Stimulated activated CD4-positive, alpha-beta T cell treated with anti-CD3 and anti-CD28 coated beads, TNF-alpha, amount 100 ng/mL, for 48 hours (primary cell): ENCODE measurements around the gene SUN1.
A peak's percentile ranks its signal among the peaks of the same experiment; 100 is the strongest.

Experiments
- DNase-seq, 3 donors: peaks; one replicate each; pipeline ENCODE4 v3.0.0-alpha.2; 2020; ENCODE audit warnings: low read depth in 3 of 3

SUN1 gene

DNA sequence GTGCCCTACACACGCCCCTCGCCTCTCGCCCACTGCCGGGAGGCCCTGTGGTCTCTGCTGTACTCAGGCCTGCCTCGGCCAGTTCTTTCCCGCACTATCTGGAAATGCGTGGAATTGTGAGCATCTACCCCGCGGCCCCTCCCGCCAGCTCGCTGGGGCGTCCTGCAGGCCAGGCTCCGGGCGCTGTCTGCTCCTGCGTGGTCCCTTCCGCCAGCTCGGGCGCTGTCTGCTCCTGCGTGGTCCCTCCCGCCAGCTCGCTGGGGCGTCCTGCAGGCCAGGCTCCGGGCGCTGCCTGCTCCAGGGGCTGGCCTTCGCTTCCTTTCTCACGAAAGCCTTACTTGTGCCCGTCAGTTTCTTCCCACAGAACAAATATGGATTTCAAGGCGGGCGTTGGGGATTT lies 59.0 kb downstream of the SUN1 start:
- no peak for DNase-seq

DNA sequence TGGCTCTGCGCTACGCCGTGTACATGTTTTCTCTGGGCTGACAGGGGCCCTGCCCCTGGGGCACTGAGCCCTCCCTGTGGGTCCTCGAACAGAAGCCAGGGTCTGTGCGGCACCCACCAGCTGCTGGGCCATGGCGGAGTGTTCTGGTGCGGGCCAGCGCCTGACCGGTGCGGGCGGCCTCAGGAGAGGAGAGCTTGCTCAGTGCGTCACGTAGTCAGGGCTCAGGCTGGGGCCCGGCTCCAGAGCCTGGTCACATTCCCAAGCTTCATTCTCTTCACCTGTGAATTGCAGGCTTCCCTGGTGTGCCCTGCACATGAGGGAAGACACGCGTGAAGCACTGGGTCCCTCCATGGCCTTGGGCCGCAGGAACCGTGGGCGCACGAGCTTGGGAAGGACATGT lies 59.5 kb downstream of the SUN1 start:
- DNase-seq, result no peak

DNA sequence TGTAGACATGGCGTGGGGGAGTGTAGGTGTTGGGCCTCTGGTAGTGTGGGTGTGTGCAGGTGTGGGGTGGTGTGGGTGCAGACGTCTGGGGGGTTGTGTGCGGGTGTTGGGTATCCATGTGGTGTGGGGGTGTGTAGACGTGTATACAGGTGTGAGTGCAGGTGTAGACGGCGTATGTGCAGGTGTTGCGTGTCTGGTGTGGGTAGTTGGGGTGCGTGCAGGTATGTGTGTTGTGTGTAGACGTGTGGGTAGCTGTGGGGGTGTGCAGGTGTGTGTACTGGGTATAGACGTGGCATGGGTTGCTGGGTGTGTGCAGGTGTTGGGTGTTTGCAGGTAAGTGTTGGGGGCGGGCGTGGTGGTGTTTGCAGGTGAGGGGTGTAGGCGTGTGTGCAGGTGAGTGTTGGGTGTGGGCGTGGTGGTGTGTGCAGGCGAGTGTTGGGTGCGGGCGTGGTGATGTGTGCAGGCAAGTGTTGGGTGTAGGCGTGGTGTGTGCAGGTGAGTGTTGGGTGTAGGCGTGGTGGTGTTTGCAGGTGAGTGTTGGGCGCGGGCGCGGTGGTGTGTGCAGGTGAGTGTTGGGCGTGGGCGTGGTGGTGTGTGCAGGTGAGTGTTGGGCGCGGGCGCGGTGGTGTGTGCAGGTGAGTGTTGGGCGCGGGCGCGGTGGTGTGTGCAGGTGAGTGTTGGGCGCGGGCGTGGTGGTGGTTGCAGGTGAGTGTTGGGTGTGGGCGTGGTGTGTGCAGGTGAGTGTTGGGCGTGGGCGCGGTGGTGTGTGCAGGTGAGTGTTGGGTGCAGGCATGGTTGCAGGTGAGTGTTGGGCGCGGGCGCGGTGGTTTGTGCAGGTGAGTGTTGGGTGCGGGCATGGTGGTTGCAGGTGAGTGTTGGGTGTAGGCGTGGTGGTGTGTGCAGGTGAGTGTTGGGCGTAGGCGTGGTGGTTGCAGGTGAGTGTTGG lies 60.6 kb downstream of the SUN1 start:
- no peak for DNase-seq

DNA sequence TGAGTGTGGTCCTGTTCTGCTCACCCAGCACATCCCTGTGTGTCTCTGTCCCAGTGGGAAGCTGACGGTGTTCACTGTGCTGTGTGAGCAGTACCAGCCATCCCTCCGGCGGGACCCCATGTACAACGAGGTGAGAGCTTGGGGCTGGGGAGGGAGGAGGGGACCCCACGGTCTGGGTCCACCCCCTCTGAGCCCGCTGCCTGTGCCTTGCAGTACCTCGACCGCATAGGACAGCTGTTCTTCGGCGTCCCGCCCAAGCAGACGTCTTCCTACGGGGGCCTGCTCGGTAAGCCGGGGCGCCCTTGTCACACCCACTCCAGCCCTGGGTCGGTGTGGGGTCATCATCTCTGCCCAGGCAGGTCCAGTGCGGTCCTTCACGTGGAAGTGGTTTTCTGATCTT lies 61.4 kb downstream of the SUN1 start:
- no peak for DNase-seq

DNA sequence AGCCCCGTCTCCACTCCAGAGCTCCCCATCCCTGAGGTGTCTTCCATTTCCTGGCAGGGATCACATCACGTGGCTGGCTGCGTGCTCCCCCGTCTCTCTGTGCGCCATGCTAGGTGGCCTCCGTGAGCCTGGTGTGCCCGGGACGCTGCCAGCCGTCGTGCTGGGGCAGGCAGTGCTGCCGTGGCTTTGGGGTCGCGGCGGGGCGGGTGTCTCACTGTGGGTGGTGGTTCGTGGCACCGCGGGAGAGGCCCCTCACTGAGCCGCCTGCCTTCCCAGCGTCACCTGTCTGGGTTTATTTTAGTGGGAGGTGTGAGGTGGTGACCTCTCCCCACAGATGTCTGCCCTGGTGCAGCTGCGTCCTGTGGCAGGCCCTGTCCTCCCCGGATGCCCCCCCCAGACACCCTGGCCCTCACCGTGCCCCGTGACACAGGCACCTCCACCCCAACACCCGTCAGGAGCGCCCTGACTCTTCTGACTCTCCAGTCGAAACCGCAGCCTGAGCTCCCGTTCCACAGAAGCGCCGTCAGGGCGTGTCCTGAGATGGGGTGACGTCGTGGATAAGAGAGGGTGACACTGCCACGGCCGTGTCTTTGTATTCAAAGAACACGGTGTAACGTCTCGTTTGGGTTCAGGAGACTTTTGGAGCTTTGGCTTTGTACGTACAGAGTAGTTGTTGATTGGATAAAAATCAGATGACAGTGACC lies 62.0 kb downstream of the SUN1 start:
- no peak for DNase-seq

DNA sequence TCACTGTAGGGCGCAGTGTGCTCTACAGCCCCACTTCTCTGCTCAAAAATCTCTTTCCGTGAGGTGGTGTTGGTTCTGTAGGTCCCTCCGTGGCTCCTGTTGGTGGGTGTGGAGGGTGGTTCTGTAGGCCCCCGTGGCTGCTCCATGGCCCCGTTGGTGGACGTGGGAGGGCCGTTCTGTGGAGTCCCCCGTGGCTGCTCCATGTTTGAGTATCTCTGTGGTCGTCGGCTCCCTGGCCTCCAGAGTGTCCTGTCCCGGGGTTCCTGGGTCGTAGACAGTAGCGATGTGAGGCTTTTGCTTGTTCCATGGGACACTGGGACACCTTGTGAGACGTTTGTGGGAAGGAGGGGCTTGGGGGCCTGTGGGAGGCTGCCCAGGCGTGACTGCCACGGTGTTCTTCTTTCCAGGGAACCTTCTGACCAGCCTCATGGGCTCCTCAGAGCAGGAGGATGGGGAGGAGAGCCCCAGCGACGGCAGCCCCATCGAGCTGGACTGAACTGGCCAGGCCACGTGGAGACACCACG lies 62.7 kb downstream of the SUN1 start:
- no peak for DNase-seq

DNA sequence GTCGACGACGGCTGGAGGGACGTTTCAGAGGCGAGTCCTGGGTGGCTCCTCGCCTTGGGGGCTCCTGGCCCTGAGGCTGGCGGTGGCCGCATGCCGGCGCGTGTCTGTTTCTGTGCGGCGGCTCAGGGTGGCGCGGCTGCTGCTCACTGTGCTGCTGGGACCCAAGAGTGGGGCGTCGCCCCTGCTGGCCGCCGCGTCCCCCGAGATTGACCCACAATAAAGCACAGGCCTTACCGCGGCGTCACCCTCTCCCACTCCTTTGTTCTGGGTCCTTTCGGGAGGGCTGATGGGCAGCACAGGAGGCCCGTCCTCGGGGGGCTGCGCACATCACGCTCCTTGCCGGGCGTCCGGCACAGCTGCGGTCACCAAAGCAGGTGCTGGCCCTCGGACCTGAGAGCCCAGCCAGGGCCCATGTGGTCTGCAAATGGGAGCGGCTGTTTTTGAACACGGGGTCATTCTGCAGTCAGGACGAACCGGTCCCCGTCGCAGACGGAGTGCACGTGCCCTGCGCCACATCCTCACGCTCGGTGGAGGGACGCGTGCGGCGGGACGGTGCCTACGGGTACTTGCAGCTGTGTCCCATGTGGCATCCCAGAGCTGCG lies 63.3 kb downstream of the SUN1 start:
- no peak for DNase-seq

DNA sequence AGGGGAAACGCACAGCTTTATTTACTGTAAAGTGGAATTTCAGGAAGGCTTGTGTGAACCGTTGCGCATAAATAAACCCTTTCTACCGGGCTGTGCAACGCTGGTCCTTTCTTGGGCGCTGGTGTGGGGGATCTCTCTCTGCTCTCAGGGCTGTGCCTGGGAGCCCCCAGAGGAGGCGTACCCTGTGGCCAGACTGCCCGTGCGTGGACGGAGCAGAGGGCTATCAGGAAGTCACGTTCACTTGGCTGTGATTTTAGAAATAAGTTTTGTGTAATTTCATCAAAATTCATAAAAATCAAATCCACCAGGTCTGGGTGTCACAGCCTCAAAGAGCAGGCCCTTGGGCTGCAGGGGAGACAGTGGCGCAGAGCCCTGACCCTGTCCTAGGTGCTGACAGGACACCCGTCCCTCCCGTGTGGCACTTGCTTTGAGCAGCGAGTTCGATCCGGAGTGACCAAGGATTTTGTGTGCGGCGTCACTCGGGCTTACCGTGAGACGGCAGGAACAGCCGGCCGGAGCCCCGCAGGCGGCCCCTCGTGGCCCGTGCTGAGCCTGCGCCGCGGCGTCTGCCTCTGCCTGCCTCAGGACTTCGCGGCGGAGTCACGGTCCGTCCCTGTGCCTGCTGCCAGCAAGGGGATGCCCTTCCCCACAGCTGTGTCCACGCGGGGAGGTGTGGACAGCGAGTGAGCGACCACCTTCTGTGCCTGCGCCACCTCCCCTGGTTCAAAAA lies 64.2 kb downstream of the SUN1 start:
- no peak for DNase-seq

DNA sequence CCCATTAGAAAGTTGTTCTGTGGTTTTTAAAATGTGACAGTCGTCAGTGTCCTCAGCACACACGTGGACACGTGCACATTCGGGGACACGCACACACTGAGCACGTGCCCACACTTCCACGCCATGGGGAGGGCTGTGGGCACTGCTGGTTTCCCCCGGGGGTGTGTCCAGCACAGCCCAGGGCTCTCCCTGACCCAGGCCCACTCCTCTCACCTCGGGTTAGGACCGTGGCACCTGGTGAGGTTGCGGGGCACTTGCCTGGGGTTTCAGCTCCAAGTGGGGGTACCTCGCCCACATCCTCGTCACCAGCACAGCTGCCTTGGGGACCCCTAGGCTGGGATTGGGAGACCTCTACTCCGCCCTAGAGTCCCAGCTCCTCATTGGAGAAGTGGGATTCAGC lies 64.8 kb downstream of the SUN1 start:
- DNase-seq, result no peak

DNA sequence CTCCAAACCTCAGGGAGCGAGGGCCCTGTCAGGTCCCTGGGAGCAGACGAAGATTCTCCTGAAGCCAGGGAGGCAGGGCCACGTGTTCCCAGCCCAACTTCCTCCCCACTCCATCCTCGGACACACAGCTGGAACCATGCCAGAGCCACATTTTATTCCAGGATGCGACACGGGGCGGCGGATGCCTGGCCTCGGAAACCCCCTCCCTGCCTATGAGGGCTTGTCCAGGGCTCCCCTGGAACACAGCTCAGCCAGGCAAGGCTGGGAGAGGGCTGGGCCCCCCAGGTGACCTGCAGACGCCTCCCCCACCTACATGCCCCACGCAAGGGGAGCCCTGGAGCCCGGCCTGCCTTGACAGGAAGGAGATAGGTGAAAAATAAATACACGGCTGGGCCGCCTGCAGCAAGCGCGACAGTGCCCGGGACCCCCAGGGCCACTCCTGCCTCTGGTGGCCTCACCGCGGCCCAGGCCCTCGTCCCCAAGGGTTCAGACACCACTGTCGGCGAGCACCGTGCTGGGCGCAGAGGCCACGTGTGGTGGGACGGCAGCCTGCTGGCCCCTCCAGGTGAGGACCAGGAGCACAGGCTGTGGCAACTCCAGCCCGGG lies 65.6 kb downstream of the SUN1 start:
- no peak for DNase-seq

DNA sequence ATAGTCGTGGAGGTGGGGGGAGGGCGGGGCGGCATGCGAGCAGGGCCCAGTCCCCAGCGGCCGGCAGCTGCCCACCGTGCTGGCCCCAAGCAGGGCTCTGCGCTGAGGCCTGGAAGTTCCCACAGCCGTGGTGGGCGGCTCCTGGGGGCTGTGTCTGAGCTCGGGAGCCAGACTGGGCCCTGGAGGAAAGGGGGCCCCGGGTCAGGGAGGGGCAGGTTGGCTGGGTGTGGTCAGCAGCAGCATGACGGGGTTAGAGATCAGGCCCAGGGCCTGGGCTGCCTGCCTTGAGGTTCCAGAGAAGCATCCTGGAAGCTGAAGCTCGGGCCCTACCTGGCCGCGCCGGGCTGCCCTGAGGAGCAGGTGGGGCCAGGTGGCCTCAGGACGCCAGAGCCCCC lies 66.2 kb downstream of the SUN1 start:
- no peak for DNase-seq

DNA sequence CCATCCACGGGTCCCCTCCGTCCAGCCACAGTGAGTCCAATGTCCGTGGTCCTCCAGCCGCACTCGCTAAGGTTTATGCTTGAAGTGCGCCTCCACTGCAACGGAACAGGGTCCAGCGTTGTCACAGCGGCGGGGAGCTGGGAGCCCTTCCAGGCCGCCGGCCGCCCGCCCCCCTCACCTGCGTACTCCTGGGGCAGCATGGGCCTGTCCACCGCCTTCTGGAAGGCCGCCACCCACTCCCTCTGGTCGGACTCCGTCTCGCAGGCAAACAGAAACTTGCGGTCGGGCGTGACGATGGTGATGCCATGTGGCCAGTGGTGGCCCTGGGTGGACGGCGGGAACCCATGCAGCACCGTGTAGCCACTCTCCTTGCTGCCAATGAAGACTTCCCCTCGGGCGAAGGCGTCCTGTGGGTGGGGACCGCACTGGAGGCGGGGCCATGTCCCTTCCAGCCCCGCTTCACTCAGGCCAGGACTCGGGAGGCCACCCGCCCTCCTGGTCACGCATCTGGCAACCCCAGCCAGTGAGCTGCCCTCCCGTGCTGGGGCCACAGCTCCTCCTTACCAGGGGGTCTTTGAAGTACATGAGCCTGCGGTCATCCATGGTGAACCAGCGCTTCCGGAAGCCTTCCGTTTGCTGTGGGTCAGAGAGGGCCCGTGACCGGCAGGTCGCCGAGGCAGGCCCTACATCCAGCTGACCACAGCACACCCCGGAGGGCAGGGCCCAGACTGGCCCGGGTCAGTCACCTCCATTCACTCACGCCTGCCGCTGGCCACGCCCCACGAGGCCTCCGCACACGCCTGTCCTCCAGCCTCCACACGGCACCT lies 66.8 kb downstream of the SUN1 start:
- DNase-seq, result no peak

DNA sequence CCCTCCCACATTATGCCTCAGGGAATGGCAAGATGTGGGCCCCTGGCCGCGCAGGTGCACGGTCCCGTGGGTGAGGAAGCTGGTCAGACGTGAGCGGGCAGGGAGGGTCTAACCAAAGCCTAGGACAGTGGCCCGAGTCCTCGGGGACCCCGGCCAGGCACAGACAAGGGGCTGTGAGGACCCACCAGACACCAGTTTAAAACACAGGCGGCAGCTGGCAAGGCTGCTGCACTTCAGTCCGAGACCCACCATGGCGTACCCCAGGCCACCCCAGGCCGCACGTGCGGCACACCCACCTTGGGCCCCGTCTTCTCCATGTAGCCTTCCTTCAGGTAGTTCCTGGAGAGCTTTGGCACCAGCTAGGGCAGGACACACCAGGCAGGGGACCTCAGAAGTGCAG lies 67.5 kb downstream of the SUN1 start:
- no peak for DNase-seq

DNA sequence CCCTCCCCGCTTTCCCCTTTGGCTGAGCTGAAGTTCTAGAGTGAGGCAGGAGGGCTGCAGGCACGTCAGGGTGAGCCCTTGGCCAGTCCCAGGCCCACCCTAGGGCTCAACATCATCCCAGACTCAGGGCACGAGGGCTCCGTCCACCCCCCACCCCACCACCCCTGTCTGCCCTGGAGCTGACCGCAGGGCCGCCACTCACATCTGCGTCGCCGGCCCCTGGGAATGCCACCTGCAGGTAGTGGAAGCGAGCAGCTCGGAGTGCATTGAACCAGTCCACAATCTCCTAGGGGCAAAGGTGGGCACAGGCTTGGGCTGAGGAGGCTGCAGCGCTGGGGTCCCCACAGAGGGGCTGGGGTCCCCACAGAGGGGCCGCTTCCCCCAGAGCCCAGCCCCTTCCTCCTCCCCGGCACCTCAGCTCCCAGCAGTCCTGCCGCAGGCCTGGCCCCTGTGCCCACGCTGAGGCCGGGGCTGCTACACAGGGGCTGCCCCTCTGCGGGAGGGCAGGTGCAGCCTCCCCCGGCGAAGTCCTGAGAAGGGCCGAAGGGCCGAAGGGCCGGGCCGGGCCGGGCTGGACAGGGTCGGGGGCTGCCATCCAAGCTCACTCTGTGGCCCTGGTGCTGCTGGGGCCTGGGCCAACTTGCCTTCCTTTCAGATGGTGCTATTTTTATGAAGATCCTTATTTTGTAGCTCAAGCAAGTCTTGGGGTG lies 68.2 kb downstream of the SUN1 start:
- DNase-seq, result no peak

DNA sequence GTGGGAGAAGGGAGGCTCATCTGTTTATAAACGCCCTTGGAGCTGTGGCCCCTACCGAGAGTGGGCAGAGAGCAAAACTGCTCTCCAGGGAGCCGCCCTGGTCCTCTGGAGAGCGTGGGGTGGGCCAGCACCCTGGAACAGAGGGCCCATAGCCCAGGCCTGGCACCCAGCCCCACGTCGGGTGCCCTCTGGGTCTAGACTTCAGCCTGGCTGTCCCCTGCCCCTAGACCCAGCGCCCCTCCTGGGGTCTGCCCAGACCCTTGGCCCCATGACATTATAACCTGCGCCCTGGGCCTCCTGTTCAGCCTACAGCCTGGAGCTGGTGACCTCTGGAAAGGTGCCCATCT lies 68.7 kb downstream of the SUN1 start:
- DNase-seq, result no peak

DNA sequence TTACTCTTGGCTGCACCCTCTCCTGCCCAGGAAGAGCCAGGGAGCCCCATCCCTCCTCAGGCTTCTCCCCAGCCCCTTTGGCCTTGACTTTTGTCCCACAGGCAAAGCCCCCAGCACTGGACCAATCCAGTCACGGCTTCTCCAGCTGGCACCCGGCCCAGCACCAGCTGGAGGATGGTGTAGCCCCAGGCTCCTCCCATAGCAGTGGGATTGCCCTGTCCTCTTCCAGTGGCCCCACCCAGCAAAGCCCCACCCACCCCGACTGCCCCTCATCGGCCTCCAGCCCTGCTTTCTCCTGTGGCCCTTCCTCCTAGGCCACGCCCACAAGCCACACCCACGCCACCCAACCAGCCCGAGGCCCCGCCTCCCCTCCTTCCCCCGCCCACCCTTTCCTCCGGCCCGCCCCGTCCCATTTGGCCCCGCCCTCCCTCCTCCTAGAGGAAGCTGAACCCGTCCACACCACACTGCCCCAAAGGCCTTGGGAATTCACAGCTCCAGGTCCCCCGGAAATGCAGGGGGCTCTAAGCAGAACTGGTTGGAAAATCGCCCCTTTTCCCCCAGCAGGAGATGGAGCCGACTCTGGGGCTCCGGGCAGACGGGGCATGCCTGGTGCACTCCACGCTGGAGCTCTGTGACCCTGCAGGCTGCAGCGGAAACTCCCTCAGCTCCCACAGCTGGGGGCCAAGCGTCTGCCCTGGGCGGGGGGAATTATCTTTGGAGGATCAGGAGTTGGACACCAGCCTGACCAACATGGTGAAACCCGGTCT lies 69.3 kb downstream of the SUN1 start:
- peak in 2 of 3 donors; percentile 38 to 61 for DNase-seq

DNA sequence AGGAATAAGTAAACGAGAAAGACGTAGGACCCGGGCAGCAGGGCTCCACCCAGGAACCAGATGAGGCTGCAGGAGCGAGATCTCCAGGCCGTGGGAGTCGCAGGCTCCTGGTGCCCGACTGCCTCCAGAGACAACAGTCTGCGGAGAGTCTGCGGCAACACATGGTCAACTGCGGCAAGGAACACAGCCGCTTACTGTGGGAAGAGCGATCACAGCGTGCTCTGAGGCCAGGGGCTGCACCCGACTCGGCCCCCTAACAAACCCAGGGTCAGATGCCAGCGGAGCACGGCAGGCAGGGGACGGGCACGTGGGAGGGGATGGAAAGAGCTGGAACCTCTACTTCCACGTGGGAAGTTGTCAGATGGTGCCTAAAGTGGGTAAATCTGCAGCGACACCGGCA lies 70.7 kb downstream of the SUN1 start:
- no peak for DNase-seq

DNA sequence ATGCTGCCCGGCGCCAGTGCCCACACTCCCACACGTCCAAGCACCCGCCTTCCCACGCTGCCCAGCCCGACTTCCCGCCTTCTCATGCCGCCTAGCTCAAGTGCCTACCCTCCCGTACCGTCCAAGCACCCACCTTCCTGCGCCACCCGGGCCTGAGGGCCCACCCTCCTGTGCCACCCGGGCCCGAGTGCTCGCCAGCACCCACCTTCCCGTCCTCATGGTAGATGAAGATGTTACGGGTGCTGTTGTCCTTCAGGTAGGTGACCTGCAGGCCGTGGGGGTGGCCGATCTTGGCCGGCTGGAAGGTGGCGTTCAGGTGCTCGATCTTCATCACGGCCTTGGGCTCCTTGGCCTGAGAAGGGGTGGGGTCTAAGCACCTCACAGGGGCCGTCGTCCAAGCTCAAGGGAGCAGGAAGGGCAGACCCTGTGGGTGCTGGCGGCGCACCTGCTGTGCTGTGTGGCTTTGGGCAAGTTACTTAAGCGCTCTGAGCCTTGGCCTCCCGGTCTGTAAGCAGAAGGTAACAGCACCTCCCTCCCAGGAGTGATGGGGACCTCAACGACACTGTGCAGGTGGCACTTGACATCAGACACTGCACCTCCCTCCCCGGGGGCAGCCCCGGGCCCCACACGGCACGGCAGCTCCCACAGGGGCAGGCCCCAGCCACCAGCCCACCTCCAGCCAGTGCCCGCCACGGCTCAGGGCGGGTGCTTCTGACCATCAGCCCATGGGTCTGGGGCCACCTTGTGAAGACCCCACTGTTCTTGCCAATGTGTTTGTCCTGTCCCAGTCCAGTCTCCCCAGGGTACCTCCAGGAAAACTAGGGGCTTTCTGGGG lies 71.9 kb downstream of the SUN1 start:
- no peak for DNase-seq
